Mucosa of descending colon (tissue), 3 donors: ENCODE measurements around the gene EOGT. TPM values are rescaled to one million over a fixed set of nuclear protein-coding genes. Genes with fewer than 3 reads are reported as not detected.

Experiments
- ATAC-seq: fragments of 200-7000 bp; cut with Tn5 transposase; one replicate; pipeline ENCODE4 v1.9.1; 2020; ENCODE audit warnings: mild to moderate bottlenecking, moderate library complexity
- DNase-seq, 3 donors: peaks; one replicate each; pipeline ENCODE4 v3.0.0-alpha.2; 2020
- H3K36me3 ChIP-seq: fragments of 200-600 bp; one replicate; pipeline ENCODE4 v1.8.0; 2021; ENCODE audit warnings: low read depth, mild to moderate bottlenecking
- H3K4me1 ChIP-seq: fragments of 200-600 bp; one replicate; pipeline ENCODE4 v1.8.0; 2021; ENCODE audit warnings: low read depth, mild to moderate bottlenecking
- H3K4me3 ChIP-seq: fragments of 200-600 bp; one replicate; pipeline ENCODE4 v1.8.0; 2021; ENCODE audit warnings: mild to moderate bottlenecking
- H3K9me3 ChIP-seq: fragments of 200-600 bp; one replicate; pipeline ENCODE4 v1.8.0; 2021; ENCODE audit warnings: mild to moderate bottlenecking
- CTCF ChIP-seq: fragments of 200-600 bp; IDR thresholded peaks from one replicate; pipeline ENCODE4 v1.8.0; 2022; ENCODE audit warnings: antibody characterized with exemption, mild to moderate bottlenecking
- intact Hi-C, 2 donors: fragments of 100-400 bp; cut with DNase I in 1 of 2; cut with micrococcal nuclease in 1 of 2; formaldehyde crosslinking; loops; one replicate each; pipeline versions ENCODE4 v1.11.0 to v1.11.1; 2022; cut with DNase I, micrococcal nuclease
- total RNA-seq, 3 donors: library from RNA; stranded (reverse); fragmentation: NEBNext Ultra II Directional in 2 of 3; extraction: Animal tissue kit (Norgen Biotek cat#: 25700) in 2 of 3; gene quantifications; one replicate each; pipeline versions ENCODE4 v1.2.1 to v1.2.4, GENCODE V29; 2021 to 2023
- donor health status: DM: no; HTN: no; CAD: no; lungs with moderate emphysema.
- donor health status: DM: no; HTN: no; CAD: no.
- donor health status: DM: no; HTN: yes; CAD: no.

The EOGT gene
- total RNA-seq, 3 donors from 2014 or later: 16.9 to 27.3 (median 17.4) TPM

- H3K4me1 ChIP-seq: peaks cover 7% of the 10 kb centered on the region
- DNase-seq: no peak
- H3K4me3 ChIP-seq: no peak overlapping the region
- ATAC-seq: no peak
- no peaks in the 10 kb centered on the region for H3K9me3 ChIP-seq
- TF ChIP-seq CTCF: no peak
- H3K36me3 ChIP-seq: no peaks in the 10 kb centered on the region
- intact Hi-C loops: no loop called here
Measured at GRCh38 chr3:69008980-69009379, 4.5 kb downstream of the EOGT start.

GRCh38 chr3:69005791-69006482 is 7.5 kb downstream of the EOGT start:
- Histone ChIP-seq H3K4me3 (no peak overlapping the region), H3K4me1 (no peaks in the 10 kb centered on the region), H3K36me3 (no peaks in the 10 kb centered on the region), H3K9me3 (no peaks in the 10 kb centered on the region)
- intact Hi-C loops: no loop called here
- DNase-seq: no peak
- no peak for TF ChIP-seq CTCF
- ATAC-seq: no peak

GRCh38 chr3:69005071-69005790 is 8.3 kb downstream of the EOGT start:
- Histone ChIP-seq H3K36me3 (no peaks in the 10 kb centered on the region), H3K4me1 (no peaks in the 10 kb centered on the region), H3K4me3 (no peak overlapping the region), H3K9me3 (no peaks in the 10 kb centered on the region)
- ATAC-seq (no peak), DNase-seq (no peak)
- TF ChIP-seq CTCF: no peak
- intact Hi-C loops: no loop called here

- H3K9me3 ChIP-seq: no peaks in the 10 kb centered on the region
- no peak overlapping the region for H3K4me3 ChIP-seq
- DNase-seq: no peak
- H3K36me3 ChIP-seq: no peaks in the 10 kb centered on the region
- ATAC-seq: no peak
- no peaks in the 10 kb centered on the region for H3K4me1 ChIP-seq
- TF ChIP-seq CTCF: no peak
- intact Hi-C loops: no loop called here
Measured at GRCh38 chr3:69004138-69004537, 9.3 kb downstream of the EOGT start.

- Histone ChIP-seq H3K4me1 (no peaks in the 10 kb centered on the region), H3K36me3 (no peaks in the 10 kb centered on the region), H3K4me3 (no peak overlapping the region), H3K9me3 (no peaks in the 10 kb centered on the region)
- TF ChIP-seq CTCF: no peak
- DNase-seq (no peak), ATAC-seq (no peak)
- intact Hi-C loops: no loop called here
Measured at GRCh38 chr3:68999605-69000004, 13.9 kb downstream of the EOGT start.
